HepG2 (cell line): ENCODE results near the gene COMMD8. TPM values are rescaled to one million over a fixed set of nuclear protein-coding genes. Genes with fewer than 3 reads are reported as not detected.

Experiments used
- ARID2 ChIP-seq: sonication (generic); formaldehyde crosslinking; IDR thresholded peaks from 2 replicates; pipeline ENCODE4 v1.8.1; 2022; ENCODE audit warnings: mild to moderate bottlenecking, missing genetic modification reagents, borderline replicate concordance
- ETV6 ChIP-seq: sonication (generic); formaldehyde crosslinking; conservative IDR thresholded peaks from 2 replicates; pipeline ENCODE4 v1.4.0; 2020; ENCODE audit warnings: missing genetic modification reagents
- KDM2A ChIP-seq: sonication (generic); formaldehyde crosslinking; IDR thresholded peaks from 2 replicates; pipeline ENCODE4 v1.4.0; 2020; ENCODE audit warnings: low read depth, missing genetic modification reagents, borderline replicate concordance
- MTA3 ChIP-seq: sonication (generic); formaldehyde crosslinking; IDR thresholded peaks from 2 replicates; pipeline ENCODE4 v1.4.0; 2020; ENCODE audit warnings: missing genetic modification reagents
- PHF20 ChIP-seq: sonication (generic); formaldehyde crosslinking; IDR thresholded peaks from 2 replicates; pipeline ENCODE4 v1.5.0; 2020; ENCODE audit warnings: mild to moderate bottlenecking, missing genetic modification reagents
- PLRG1 ChIP-seq: fragments of 450-650 bp; conservative IDR thresholded peaks from 2 replicates; pipeline ENCODE4 v1.6.1; 2016
- PRMT3 ChIP-seq: sonication (generic); formaldehyde crosslinking; IDR thresholded peaks from 2 replicates; pipeline ENCODE4 v1.8.1; 2022; ENCODE audit warnings: low read depth, mild to moderate bottlenecking, moderate library complexity, missing genetic modification reagents, borderline replicate concordance
- SNAI1 ChIP-seq: sonication (generic); formaldehyde crosslinking; IDR thresholded peaks from 2 replicates; pipeline ENCODE4 v1.5.0; 2020; ENCODE audit warnings: mild to moderate bottlenecking, missing genetic modification reagents, borderline replicate concordance
- XBP1 ChIP-seq: sonication (generic); formaldehyde crosslinking; IDR thresholded peaks from 2 replicates; pipeline ENCODE4 v1.5.0; 2020; ENCODE audit warnings: missing genetic modification reagents
- ZNF17 ChIP-seq: sonication (generic); formaldehyde crosslinking; IDR thresholded peaks from 2 replicates; pipeline ENCODE4 v1.5.0; 2020; ENCODE audit warnings: mild to moderate bottlenecking, missing genetic modification reagents
- ZNF510 ChIP-seq: sonication (generic); formaldehyde crosslinking; IDR thresholded peaks from 2 replicates; pipeline ENCODE4 v1.4.0; 2020; ENCODE audit warnings: low read depth, mild to moderate bottlenecking, missing genetic modification reagents
- ZNF556 ChIP-seq: sonication (generic); formaldehyde crosslinking; IDR thresholded peaks from 2 replicates; pipeline ENCODE4 v1.4.0; 2020; ENCODE audit warnings: mild to moderate bottlenecking, missing genetic modification reagents, borderline replicate concordance
- ZNF616 ChIP-seq: sonication (generic); formaldehyde crosslinking; IDR thresholded peaks from 2 replicates; pipeline ENCODE4 v1.5.0; 2020; ENCODE audit warnings: low read depth, mild to moderate bottlenecking, missing genetic modification reagents
- ZNF746 ChIP-seq: sonication (generic); formaldehyde crosslinking; IDR thresholded peaks from 2 replicates; pipeline ENCODE4 v1.8.0; 2022; ENCODE audit warnings: mild to moderate bottlenecking, missing genetic modification reagents
- ZNF879 ChIP-seq: sonication (generic); formaldehyde crosslinking; IDR thresholded peaks from 2 replicates; pipeline ENCODE4 v1.8.1; 2023; ENCODE audit warnings: missing genetic modification reagents
- polyA plus RNA-seq, 8 experiments: library from polyadenylated mRNA; depleted of rRNA in 3 of 8; stranded (reverse) in 7 of 8; unstranded in 1 of 8; fragments of >200 nt; fragmentation: Illumina TruSeq in 4 of 8; extraction: Trizol in 4 of 8; gene quantifications; 2 replicates each; pipeline versions ENCODE4 v1.2.1 to v1.2.3, GENCODE V29; 2011 to 2016; ENCODE audit warnings: low read depth in 4 of 8, missing spikeins in 1 of 8, mixed read lengths in 1 of 8; ENCODE audit not compliant: insufficient read depth in 1 of 8
- total RNA-seq, 5 experiments: library from RNA; depleted of rRNA; stranded (reverse); fragments of >200 nt; fragmentation: Illumina TruSeq; extraction: Trizol; gene quantifications; 2 replicates each; pipeline ENCODE4 v1.2.3, GENCODE V29; 2016; ENCODE audit warnings: low read depth in 1 of 5
- TF ChIP-seq, protein P1 (sequence below): sonication (generic); formaldehyde crosslinking; conservative IDR thresholded peaks from 2 replicates; pipeline ENCODE4 v1.8.0; 2022; ENCODE audit warnings: low read depth, missing genetic modification reagents
- TF ChIP-seq, protein P2 (sequence below): sonication (generic); formaldehyde crosslinking; IDR thresholded peaks from 2 replicates; pipeline ENCODE4 v1.5.0; 2020; ENCODE audit warnings: mild to moderate bottlenecking, missing genetic modification reagents
- TF ChIP-seq, protein P3 (sequence below): sonication (generic); formaldehyde crosslinking; IDR thresholded peaks from 2 replicates; pipeline ENCODE4 v1.4.0; 2020; ENCODE audit warnings: missing genetic modification reagents

Gene COMMD8
- total and polyA plus RNA-seq, 2 of the 13 experiments (the other 11 are each of a cell fraction or from before 2014, with no cell fraction given) = 7.1 to 20.3 TPM

DNA sequence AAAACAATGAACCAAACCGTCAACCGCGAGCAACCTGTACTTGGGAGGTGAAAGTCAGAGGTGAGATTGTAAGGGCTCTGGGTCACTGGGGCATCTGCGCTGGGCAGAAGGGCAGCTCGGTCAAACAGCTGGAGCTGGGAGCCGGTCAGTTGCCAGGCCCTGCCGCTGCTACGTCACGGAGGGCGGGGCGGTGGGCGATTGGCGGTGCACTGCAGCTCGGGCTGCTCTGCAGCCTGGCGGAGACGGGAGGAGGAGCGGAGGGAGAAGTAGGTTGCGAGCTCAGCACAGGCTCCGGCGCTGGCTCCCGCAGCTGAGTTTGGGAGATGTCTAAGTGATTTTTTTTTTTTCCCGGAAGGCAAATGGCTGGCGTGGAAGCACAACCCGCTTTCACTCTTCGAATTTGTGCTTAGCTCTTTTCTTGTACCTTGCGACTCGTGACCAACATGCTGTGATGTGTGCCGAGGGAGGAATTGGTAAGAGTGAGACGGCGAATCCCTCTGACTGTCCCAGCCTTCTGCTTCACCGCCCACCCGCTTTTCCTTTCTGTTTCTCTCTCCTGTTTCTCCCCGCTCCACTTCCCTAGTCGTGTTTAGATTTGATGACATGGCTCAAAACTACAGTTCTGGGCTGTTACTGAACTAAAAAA, 21.7 kb upstream of the COMMD8 start, which contains the start of gene ATP10D (continued):
- no peak for TF ChIP-seq MTA3 (CRISPR knock-in tag)
- no peak for TF ChIP-seq ZNF17 (CRISPR knock-in tag)
- TF ChIP-seq KDM2A (CRISPR knock-in tag) = peak; percentile 70; the same call in 1 of the 2 replicates
- TF ChIP-seq ZNF556 (CRISPR knock-in tag) = no peak; the same call in 1 of the 2 replicates
- TF ChIP-seq PHF20 = 0 out of 2 replicates have a peak, but pooled peaks have one; percentile 28
- no peak for TF ChIP-seq ZNF746 (CRISPR knock-in tag)
- TF ChIP-seq, protein P1, sequence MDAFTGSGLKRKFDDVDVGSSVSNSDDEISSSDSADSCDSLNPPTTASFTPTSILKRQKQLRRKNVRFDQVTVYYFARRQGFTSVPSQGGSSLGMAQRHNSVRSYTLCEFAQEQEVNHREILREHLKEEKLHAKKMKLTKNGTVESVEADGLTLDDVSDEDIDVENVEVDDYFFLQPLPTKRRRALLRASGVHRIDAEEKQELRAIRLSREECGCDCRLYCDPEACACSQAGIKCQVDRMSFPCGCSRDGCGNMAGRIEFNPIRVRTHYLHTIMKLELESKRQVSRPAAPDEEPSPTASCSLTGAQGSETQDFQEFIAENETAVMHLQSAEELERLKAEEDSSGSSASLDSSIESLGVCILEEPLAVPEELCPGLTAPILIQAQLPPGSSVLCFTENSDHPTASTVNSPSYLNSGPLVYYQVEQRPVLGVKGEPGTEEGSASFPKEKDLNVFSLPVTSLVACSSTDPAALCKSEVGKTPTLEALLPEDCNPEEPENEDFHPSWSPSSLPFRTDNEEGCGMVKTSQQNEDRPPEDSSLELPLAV (CRISPR knock-in tag) = no peak
- TF ChIP-seq ZNF879 (CRISPR knock-in tag) = no peak
- no peak for TF ChIP-seq ZNF510 (CRISPR knock-in tag)
- no peak for TF ChIP-seq PLRG1
- TF ChIP-seq, protein P2, sequence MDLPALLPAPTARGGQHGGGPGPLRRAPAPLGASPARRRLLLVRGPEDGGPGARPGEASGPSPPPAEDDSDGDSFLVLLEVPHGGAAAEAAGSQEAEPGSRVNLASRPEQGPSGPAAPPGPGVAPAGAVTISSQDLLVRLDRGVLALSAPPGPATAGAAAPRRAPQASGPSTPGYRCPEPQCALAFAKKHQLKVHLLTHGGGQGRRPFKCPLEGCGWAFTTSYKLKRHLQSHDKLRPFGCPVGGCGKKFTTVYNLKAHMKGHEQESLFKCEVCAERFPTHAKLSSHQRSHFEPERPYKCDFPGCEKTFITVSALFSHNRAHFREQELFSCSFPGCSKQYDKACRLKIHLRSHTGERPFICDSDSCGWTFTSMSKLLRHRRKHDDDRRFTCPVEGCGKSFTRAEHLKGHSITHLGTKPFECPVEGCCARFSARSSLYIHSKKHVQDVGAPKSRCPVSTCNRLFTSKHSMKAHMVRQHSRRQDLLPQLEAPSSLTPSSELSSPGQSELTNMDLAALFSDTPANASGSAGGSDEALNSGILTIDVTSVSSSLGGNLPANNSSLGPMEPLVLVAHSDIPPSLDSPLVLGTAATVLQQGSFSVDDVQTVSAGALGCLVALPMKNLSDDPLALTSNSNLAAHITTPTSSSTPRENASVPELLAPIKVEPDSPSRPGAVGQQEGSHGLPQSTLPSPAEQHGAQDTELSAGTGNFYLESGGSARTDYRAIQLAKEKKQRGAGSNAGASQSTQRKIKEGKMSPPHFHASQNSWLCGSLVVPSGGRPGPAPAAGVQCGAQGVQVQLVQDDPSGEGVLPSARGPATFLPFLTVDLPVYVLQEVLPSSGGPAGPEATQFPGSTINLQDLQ = no peak
- TF ChIP-seq ARID2 (CRISPR knock-in tag) = no peak
- TF ChIP-seq ETV6 = no peak
- TF ChIP-seq XBP1 (CRISPR knock-in tag) = peak; percentile 29; the same call in 1 of the 2 replicates
- TF ChIP-seq ZNF616 (CRISPR knock-in tag) = no peak
- no peak for TF ChIP-seq SNAI1 (CRISPR knock-in tag)
- TF ChIP-seq, protein P3, sequence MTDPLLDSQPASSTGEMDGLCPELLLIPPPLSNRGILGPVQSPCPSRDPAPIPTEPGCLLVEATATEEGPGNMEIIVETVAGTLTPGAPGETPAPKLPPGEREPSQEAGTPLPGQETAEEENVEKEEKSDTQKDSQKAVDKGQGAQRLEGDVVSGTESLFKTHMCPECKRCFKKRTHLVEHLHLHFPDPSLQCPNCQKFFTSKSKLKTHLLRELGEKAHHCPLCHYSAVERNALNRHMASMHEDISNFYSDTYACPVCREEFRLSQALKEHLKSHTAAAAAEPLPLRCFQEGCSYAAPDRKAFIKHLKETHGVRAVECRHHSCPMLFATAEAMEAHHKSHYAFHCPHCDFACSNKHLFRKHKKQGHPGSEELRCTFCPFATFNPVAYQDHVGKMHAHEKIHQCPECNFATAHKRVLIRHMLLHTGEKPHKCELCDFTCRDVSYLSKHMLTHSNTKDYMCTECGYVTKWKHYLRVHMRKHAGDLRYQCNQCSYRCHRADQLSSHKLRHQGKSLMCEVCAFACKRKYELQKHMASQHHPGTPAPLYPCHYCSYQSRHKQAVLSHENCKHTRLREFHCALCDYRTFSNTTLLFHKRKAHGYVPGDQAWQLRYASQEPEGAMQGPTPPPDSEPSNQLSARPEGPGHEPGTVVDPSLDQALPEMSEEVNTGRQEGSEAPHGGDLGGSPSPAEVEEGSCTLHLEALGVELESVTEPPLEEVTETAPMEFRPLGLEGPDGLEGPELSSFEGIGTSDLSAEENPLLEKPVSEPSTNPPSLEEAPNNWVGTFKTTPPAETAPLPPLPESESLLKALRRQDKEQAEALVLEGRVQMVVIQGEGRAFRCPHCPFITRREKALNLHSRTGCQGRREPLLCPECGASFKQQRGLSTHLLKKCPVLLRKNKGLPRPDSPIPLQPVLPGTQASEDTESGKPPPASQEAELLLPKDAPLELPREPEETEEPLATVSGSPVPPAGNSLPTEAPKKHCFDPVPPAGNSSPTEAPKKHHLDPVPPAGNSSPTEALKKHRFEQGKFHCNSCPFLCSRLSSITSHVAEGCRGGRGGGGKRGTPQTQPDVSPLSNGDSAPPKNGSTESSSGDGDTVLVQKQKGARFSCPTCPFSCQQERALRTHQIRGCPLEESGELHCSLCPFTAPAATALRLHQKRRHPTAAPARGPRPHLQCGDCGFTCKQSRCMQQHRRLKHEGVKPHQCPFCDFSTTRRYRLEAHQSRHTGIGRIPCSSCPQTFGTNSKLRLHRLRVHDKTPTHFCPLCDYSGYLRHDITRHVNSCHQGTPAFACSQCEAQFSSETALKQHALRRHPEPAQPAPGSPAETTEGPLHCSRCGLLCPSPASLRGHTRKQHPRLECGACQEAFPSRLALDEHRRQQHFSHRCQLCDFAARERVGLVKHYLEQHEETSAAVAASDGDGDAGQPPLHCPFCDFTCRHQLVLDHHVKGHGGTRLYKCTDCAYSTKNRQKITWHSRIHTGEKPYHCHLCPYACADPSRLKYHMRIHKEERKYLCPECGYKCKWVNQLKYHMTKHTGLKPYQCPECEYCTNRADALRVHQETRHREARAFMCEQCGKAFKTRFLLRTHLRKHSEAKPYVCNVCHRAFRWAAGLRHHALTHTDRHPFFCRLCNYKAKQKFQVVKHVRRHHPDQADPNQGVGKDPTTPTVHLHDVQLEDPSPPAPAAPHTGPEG (CRISPR knock-in tag) = no peak
- TF ChIP-seq PRMT3 (CRISPR knock-in tag) = no peak
